GM19099 (cell line): Measurements from ENCODE around the gene PVALB.

Experiments used
- POLR2A ChIP-seq: IDR thresholded peaks from 3 replicates; pipeline ENCODE4 v1.6.1; 2011; ENCODE audit warnings: low read depth; ENCODE audit not compliant: insufficient read length; ENCODE audit errors: extremely low read depth

PVALB gene

DNA sequence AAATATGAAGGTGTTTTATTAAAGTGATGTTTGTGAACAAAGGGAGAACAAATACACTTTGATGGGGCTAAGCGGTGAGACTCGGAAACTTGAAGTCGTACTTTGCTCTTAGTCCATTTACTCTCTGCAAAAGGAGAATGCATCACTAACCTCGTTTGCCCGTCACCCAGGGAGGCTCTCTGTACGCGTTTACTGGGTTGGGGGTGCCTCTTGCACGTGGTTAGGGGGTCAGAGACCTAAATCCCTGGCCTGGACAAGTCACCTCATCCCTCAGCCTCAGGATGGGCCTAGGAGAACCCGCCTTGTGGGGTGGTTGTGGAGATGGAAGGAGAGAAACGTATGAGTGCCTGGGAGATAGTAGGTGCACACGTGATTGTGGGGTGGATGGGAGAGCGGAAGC is 40.1 kb downstream of the PVALB start:
- no peak for TF ChIP-seq POLR2A

DNA sequence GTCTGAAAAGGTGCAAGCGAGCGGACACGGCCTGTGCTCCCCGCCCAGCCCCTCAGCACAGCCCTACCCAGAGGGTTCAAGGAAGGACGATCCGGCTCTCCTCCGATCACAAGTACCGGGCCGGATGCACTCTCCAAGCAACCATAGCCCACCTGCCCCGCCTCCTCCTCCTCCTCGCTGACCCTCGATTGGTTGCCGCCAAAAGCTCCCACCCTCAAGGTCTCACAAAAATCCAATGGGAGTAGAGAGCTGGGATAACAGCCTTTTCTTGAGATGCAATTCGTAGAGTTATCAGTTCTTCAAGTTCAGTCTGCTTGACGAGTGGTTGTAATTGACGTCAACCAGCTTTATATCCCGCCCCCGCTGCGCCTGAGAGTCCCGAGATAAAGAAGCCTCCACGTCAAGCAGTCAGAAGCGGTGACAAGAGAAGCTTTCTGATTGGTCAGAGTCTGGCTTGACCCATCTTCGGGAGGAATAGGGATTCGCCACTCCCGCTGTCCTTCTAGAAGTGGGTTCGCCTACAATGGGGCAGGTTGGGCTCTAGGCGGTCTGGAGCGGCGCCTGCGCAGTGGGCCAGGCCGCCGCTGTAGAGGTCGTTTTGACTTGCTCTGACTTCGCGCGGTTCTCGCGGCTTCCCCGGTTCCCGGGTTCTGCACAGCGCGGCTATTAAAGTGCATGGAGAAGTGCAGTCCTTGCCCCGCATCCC is 40.7 kb downstream of the PVALB start, which contains the start of gene IFT27:
IFT27 (minus strand) TSS at position 156 of the 706 bp plus-strand sequence. CDS start 412 bp downstream, outside the sequence.
- peak; percentile 52 for TF ChIP-seq POLR2A

DNA sequence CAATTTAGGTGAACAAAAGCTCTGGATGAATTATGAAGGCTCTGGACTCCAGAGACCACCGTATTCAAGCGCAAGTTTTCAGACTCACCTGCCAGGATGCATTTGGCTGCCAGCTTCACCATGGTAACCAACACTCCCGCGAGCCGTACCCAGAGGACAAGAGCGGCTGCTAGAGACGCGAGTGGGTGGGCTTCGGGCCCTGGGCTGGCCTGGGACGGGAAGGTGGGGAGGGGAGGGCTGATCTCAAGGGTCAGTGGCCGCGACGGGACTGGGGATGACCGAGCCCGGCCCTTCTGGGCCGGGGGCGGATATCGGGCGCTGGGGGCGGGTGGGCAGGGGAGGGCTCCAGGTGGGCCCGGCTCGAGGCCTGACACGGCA is 41.3 kb downstream of the PVALB start:
- TF ChIP-seq POLR2A, result no peak

DNA sequence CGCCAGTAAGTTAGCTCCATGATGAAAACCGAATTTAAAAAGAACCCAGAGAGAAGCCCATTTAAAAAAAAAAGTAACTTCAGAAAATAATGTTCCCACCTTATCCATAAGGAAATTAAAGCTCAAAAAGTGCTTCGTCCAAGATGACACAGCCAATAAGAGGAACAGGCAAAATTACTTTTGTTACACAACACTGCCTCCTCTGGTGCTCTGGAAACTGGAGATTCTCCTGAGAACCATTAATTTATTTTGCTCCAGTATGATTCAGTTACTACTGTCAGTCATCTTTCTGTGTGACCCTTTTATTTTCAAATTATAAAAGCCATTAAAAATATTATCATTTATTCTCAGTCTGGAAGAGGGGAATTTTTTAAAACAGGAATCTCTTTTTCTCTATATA is 42.9 kb downstream of the PVALB start:
- TF ChIP-seq POLR2A, result no peak

DNA sequence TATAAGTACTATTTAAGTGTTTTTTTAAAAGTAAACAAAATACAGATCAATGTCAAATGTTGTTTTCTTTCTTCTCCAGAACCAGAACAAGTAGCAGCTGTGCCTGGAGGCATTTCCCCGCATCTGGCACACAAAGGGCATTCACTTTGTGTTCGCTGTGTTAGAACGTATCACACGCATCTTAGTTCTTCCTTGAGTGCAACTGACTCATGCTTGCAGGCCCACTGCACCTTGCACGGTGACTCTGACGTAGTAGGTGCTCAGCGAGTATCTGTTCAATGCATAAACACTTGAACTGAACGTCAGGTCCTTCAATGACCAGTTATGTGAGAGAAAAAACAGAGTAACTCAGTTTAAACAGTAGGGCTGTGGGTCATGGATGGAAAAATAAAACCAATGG is 44.4 kb downstream of the PVALB start:
- no peak for TF ChIP-seq POLR2A

DNA sequence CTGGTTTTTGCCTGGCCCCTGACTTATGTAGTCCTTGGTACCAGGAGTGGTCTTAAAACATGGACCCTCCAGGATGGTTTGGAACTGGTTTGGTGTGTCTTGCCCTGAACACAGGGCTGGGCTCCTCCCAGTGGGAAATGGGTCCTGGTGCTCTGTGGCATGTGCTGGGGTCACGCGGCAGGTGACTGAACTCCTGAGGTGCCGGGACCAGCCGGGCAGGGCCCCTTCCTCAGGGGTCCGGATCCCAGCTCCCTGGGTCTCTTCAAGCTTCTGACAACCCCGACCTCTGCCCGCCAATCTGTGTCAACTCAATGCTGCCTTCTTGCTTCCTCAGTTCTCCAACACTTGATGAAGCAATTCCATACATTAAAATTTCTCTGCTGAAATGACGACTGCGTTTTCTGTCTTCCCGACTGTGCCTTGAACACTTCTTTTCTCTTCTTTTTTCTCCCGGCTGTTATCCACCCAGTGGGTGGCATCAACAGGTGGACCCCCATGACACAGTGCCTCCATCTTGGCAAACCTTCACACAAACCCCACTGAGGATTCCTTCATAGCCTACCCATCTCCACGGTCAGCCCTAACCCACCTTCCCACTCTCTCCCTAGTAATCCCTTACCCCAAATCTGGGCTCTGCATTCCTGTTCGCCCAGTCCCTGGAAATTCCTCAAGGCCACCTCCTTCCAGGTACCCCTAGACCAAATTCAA is 45.3 kb downstream of the PVALB start:
- TF ChIP-seq POLR2A, result no peak

DNA sequence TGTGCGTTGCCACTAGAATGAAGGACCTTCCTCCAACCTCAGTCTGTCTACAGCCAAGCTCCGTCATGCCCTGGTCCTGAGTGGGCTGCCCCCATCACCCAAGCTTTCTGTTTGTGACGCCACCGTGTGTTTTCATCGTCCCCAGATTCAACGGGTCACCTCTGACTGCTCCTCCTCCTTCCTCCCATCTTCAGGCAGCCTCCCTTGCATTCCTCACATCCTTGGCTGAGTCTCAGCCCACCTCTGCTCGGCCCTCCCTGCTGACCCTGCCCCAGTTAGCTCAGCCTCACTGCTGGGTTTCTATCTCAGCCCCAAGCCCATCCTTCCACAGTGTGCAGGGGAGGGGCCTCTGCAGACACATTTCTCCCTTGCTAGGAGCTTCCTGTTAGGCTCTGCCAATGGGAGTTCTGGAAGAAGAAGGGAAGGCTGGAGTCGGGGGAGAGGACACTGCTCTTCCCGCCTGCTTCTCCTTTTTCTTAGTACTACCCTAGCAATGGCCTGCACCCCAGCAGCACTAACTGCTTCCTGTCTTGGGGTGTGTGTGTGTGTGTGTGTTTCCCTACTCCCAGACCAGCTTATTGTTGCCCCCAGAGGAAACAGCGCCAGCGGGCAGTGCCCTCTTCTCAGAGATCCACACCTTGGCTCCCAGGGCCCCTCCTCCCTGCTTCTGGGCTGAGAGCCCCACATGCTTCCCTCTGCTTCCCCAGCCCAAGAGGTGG is 46.2 kb downstream of the PVALB start:
- no peak for TF ChIP-seq POLR2A

DNA sequence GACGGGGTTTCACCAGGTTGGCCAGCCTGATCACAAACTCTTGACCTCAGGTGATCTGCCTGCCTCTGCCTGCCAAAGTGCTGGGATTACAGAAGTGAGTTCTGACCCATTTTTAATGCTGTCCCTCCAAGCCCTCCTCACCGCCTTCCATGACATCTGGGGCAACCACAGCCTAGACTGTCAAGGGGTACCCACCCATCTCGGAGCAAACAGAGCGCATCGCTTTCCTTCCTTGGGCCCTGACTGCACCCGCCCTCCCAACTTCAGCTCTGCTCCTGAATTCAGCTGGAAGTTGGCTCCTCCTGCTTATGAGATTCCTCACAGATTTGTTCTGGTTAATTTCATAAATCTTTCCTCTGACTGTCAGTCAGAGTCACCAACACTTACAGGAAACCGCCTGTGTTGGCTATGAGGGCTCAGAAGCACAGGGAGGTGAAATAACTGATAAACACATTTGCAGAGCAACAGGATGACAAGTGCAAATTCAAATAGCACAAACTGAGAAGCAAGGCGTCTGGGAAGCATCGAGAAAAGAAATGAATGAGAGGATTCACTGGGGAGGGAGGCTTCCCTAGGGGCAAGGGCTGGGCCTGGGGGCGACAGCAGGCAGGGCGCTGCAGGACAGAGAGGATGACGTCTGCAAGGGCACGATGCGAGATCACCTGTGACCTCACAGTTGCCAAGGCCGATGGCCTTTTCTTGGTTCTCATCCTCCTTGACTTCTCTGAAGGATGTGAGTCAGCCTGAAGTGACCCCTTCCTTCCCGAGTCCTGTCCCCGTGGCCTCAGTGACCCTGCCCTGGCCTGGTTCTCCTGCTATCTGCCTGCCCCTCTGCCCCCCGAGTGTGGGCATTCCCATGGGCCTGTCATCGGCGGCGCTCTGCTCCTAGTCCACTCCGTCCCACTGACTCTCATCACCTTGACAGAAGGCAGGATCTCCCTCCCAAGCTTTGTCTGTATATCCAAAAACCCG is 47.0 kb downstream of the PVALB start:
- no peak for TF ChIP-seq POLR2A

DNA sequence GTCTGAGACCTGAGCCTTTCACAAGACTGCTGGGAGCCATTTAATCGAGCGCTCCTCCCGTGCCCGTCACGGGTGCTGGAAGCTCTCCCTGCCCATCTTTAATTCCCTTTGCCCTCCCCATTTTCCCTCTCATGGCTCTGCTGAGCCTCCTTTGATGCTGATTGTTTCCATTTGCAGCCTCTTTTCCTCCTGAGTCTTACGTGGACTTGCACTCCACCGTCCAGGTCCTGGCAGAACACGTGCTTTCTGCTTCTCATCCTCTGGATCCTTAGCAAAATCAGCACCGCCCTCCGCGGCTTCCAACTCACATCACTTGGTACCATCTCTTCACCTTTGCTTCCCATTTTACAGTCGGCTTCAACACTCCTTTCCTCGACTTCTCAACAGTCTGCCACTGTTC is 48.2 kb downstream of the PVALB start:
- TF ChIP-seq POLR2A, result no peak

DNA sequence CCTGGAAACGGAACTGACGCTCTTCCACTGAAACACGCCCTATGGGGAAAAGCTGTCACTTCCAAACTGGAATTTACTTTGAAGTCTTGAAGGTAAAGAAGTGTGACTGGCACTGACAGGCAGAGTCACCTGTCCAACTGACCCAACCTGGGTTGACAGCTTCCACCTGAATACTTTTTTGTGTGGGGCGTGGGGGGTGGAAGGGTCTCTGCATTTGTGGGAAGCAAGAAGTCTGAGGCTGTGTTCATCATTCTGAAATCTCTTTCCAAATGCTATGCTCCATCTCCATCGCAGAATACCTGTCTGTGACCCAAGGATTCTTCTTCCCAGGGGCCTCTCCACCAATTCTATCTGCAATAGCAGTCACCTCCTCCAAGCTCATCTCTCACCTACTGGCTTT is 48.7 kb downstream of the PVALB start:
- no peak for TF ChIP-seq POLR2A

DNA sequence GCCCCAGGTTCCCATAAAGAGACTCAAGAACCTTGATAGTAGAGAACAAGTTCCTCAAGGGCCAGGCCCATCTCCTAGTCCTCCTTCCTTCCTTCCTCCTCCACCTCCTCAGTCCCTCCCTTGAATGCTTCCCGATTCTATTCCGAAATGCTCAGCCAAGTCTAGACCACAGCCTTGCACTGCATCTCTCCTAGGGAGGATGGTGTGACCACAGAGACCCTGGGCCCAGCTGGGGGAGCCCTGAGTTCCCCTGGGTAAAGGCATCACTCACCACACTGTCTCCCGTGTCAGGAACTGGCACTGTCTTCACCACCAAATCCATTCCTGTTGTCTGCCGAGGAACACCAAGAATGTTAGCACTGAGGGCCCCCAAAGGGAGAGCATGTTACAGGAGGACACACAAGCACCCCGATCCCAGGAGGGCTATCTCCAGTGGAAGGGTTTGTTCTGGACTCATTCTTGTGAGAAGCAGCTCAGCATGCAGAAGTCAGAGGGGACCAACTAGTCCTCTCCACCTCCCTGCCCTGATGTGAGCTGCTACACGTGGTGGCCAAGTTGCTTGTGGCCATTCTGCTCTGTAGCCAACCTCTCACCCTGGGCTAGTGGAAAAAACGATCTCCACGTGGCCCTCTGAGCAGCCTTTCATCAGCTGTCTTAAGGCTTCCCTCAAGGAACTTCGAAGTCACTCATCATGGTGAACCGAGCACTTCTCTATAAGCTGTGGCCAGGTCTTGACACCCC is 49.6 kb downstream of the PVALB start:
- TF ChIP-seq POLR2A, result no peak

DNA sequence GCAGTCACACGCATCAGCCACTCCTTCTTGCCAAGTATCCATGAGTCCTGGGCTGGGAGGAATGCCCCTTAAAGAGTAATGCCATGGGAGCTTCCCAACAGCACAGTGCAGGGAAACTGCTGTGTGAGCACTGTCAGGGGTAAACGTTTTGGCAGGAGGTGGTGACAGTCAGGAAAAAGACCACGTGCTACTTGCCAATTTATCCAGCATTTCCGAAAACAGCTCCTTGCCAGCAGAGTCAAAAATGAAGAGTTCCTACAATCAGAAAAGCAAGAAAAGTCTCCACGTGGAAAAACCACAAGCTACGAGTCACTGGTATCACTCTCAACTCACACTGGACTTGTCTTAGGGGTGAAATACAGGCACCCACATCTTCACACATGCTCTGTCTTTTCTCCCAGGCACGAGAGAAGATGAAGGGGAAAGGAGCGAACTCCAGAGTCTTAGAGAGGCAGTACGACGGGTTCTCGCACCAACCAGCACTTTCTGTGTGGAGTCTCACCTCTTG is 50.8 kb downstream of the PVALB start:
- TF ChIP-seq POLR2A, result no peak

DNA sequence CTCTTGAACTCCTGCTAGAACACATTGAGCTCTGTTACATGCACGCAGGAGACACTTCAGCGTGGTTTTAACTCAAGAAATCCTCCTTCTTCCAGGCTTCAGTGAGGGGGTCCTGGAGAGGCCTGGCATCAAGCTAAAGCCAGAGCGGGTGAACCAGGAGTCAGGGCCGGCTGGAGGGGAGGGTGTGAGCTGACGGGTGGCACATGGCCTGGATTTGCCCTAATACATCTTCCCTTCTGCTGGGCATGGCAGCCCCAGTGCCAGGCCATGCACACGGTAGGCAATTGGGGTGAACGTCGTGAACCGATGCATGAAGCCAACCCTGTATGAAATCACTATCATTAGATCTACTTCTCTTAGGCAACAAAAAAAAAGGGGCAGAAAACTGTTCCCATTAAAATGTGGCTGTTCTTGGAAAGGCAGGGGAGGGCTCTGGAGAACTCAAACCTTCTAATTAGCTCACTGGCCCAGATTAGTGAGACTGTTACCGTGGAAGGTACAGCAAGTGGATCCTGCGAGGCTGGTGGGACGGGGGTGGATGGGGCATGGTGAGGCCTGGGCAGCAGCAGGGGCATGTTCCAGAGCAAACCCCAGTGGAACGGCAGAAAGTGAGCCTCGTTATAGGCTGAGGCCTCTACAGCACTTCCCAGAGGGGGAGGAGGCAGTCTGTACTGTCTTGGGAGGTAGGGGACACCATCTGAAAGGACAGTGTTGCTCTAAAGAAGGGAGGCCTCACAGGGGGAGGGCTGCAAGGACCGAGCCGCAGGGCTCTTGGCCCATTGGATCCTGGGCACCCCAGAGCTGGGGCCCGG is 51.5 kb downstream of the PVALB start:
- no peak for TF ChIP-seq POLR2A
